ES-I3 (cell line): ENCODE measurements around the gene APBA1.

Experiments
- H3K36me3 ChIP-seq: 2 replicates; pipeline ENCODE4 v1.6.1; 2013; ENCODE audit warnings: mild to moderate bottlenecking, low read length, control low read depth, moderate library complexity; ENCODE audit not compliant: insufficient read depth
- H3K4me1 ChIP-seq: 2 replicates; pipeline ENCODE4 v1.6.1; 2013; ENCODE audit warnings: mild to moderate bottlenecking, control low read depth, low read length; ENCODE audit not compliant: insufficient read depth
- H3K9ac ChIP-seq: 2 replicates; pipeline ENCODE4 v1.6.1; 2013; ENCODE audit warnings: low read depth, mild to moderate bottlenecking, low read length, moderate library complexity
- H3K9me3 ChIP-seq: 2 replicates; pipeline ENCODE4 v1.6.1; 2013; ENCODE audit warnings: mild to moderate bottlenecking, low read length, moderate library complexity; ENCODE audit not compliant: control insufficient read depth, insufficient read depth

Gene APBA1

GRCh38 chr9:69395718-69396117 is 276.5 kb downstream of the APBA1 start:
- H3K4me1 ChIP-seq: no peaks in the 10 kb centered on the region; the same call in 1 of the 2 replicates
- peaks cover 5% of the 10 kb centered on the region for H3K36me3 ChIP-seq
- no peaks in the 10 kb centered on the region for H3K9me3 ChIP-seq
- H3K9ac ChIP-seq: no peak overlapping the region

GRCh38 chr9:69393425-69393824 is 278.7 kb downstream of the APBA1 start:
- no peaks in the 10 kb centered on the region; the same call in 1 of the 2 replicates for H3K4me1 ChIP-seq
- H3K36me3 ChIP-seq: peaks cover 5% of the 10 kb centered on the region
- H3K9me3 ChIP-seq: no peaks in the 10 kb centered on the region
- no peak overlapping the region for H3K9ac ChIP-seq

GRCh38 chr9:69392826-69393225 is 279.3 kb downstream of the APBA1 start:
- no peaks in the 10 kb centered on the region for H3K9me3 ChIP-seq
- H3K9ac ChIP-seq: no peak overlapping the region
- H3K4me1 ChIP-seq: no peaks in the 10 kb centered on the region; the same call in 1 of the 2 replicates
- peaks cover 5% of the 10 kb centered on the region for H3K36me3 ChIP-seq

GRCh38 chr9:69391946-69392345 is 280.2 kb downstream of the APBA1 start:
- Histone ChIP-seq H3K9me3 (no peaks in the 10 kb centered on the region), H3K9ac (no peak overlapping the region), H3K36me3 (peaks cover 9% of the 10 kb centered on the region), H3K4me1 (no peaks in the 10 kb centered on the region; the same call in 1 of the 2 replicates)

GRCh38 chr9:69391487-69391886 is 280.7 kb downstream of the APBA1 start:
- no peaks in the 10 kb centered on the region; the same call in 1 of the 2 replicates for H3K4me1 ChIP-seq
- H3K9ac ChIP-seq: no peak overlapping the region
- H3K9me3 ChIP-seq: no peaks in the 10 kb centered on the region
- H3K36me3 ChIP-seq: peaks cover 13% of the 10 kb centered on the region

- peaks cover 13% of the 10 kb centered on the region for H3K36me3 ChIP-seq
- no peaks in the 10 kb centered on the region for H3K9me3 ChIP-seq
- no peak overlapping the region for H3K9ac ChIP-seq
- peaks cover 4% of the 10 kb centered on the region for H3K4me1 ChIP-seq
Measured at GRCh38 chr9:69389437-69389995, 282.7 kb downstream of the APBA1 start.

- H3K9ac ChIP-seq: no peak overlapping the region
Measured at GRCh38 chr9:69388596-69388995, 283.6 kb downstream of the APBA1 start.

GRCh38 chr9:69386651-69387050 is 285.5 kb downstream of the APBA1 start:
- peaks cover 17% of the 10 kb centered on the region for H3K36me3 ChIP-seq
- peaks cover 4% of the 10 kb centered on the region for H3K4me1 ChIP-seq
- H3K9ac ChIP-seq: no peak overlapping the region
- no peaks in the 10 kb centered on the region for H3K9me3 ChIP-seq

More at GRCh38 chr9:69388596-69388995, 283.6 kb downstream of the APBA1 start:
- H3K4me1 ChIP-seq: peaks cover 4% of the 10 kb centered on the region
- no peaks in the 10 kb centered on the region for H3K9me3 ChIP-seq
- peaks cover 14% of the 10 kb centered on the region for H3K36me3 ChIP-seq

- no peaks in the 10 kb centered on the region for H3K9me3 ChIP-seq
- peaks cover 12% of the 10 kb centered on the region for H3K36me3 ChIP-seq
- no peak overlapping the region for H3K9ac ChIP-seq
- peaks cover 4% of the 10 kb centered on the region for H3K4me1 ChIP-seq
Measured at GRCh38 chr9:69385581-69386033, 286.6 kb downstream of the APBA1 start.

GRCh38 chr9:69382135-69382534 is 290.0 kb downstream of the APBA1 start:
- Histone ChIP-seq H3K36me3 (peaks cover 10% of the 10 kb centered on the region), H3K9me3 (no peaks in the 10 kb centered on the region), H3K4me1 (peaks cover 7% of the 10 kb centered on the region), H3K9ac (no peak overlapping the region)

- Histone ChIP-seq H3K36me3 (peaks cover 4% of the 10 kb centered on the region; the same call in 1 of the 2 replicates), H3K9me3 (no peaks in the 10 kb centered on the region), H3K4me1 (peaks cover 18% of the 10 kb centered on the region), H3K9ac (no peak overlapping the region)
Measured at GRCh38 chr9:69380811-69381210, 291.4 kb downstream of the APBA1 start.

- H3K9ac ChIP-seq: no peak overlapping the region
- peaks cover 17% of the 10 kb centered on the region for H3K4me1 ChIP-seq
- peaks cover 4% of the 10 kb centered on the region; the same call in 1 of the 2 replicates for H3K36me3 ChIP-seq
- no peaks in the 10 kb centered on the region for H3K9me3 ChIP-seq
Measured at GRCh38 chr9:69380301-69380700, 291.9 kb downstream of the APBA1 start.

- Histone ChIP-seq H3K36me3 (peaks cover 4% of the 10 kb centered on the region; the same call in 1 of the 2 replicates), H3K9me3 (no peaks in the 10 kb centered on the region), H3K9ac (no peak overlapping the region), H3K4me1 (peaks cover 14% of the 10 kb centered on the region; the same call in 1 of the 2 replicates)
Measured at GRCh38 chr9:69379270-69379982, 292.7 kb downstream of the APBA1 start.

GRCh38 chr9:69377981-69378380 is 294.2 kb downstream of the APBA1 start:
- no peaks in the 10 kb centered on the region for H3K9me3 ChIP-seq
- H3K36me3 ChIP-seq: no peaks in the 10 kb centered on the region
- H3K4me1 ChIP-seq: peaks cover 14% of the 10 kb centered on the region; the same call in 1 of the 2 replicates
- no peak overlapping the region for H3K9ac ChIP-seq
